H9 (cell line): Measurements from ENCODE around the gene NEXMIF. TPM values are rescaled to one million over a fixed set of nuclear protein-coding genes. Genes with fewer than 3 reads are reported as not detected.

Source experiments
- DNase-seq: peaks from one replicate; pipeline ENCODE4 v3.0.0-alpha.2; 2017
- H2AFZ ChIP-seq: one replicate; pipeline ENCODE4 v1.6.1; 2013; ENCODE audit warnings: mild to moderate bottlenecking, low read length, control low read depth, moderate library complexity
- H2AK5ac ChIP-seq: 2 replicates; pipeline ENCODE4 v1.6.1; 2013; ENCODE audit warnings: low read length, control low read depth, mixed read lengths; ENCODE audit not compliant: insufficient read length
- H2BK120ac ChIP-seq: one replicate; pipeline ENCODE4 v1.6.1; 2013; ENCODE audit warnings: low read depth, mild to moderate bottlenecking, low read length, control low read depth, inconsistent platforms; ENCODE audit not compliant: poor library complexity, severe bottlenecking
- H2BK12ac ChIP-seq: 2 replicates; pipeline ENCODE4 v1.6.1; 2013; ENCODE audit warnings: low read length, control low read depth, mixed read lengths, low read depth; ENCODE audit not compliant: insufficient read length
- H2BK15ac ChIP-seq: 2 replicates; pipeline ENCODE4 v1.6.1; 2013; ENCODE audit warnings: low read depth, low read length, control low read depth
- H2BK20ac ChIP-seq: one replicate; pipeline ENCODE4 v1.6.1; 2013; ENCODE audit warnings: low read depth, mild to moderate bottlenecking, low read length, control low read depth, inconsistent platforms; ENCODE audit not compliant: poor library complexity, severe bottlenecking
- H2BK5ac ChIP-seq: 2 replicates; pipeline ENCODE4 v1.6.1; 2013; ENCODE audit warnings: low read length, control low read depth, mixed read lengths; ENCODE audit not compliant: insufficient read length
- H3K14ac ChIP-seq: 2 replicates; pipeline ENCODE4 v1.6.1; 2013; ENCODE audit warnings: low read length, control low read depth; ENCODE audit not compliant: insufficient read depth
- H3K18ac ChIP-seq: 2 replicates; pipeline ENCODE4 v1.6.1; 2013; ENCODE audit warnings: low read depth, mild to moderate bottlenecking, mixed read lengths, low read length, control low read depth; ENCODE audit not compliant: insufficient read length
- H3K23ac ChIP-seq: 2 replicates; pipeline ENCODE4 v1.6.1; 2013; ENCODE audit warnings: low read length, control low read depth, mixed read lengths, low read depth; ENCODE audit not compliant: insufficient read length
- H3K23me2 ChIP-seq: 2 replicates; pipeline ENCODE4 v1.6.1; 2013; ENCODE audit warnings: low read depth, mild to moderate bottlenecking, mixed read lengths, low read length, control low read depth; ENCODE audit not compliant: insufficient read length, poor library complexity, severe bottlenecking
- H3K27ac ChIP-seq: 2 replicates; pipeline ENCODE4 v1.5.1; 2013; ENCODE audit warnings: low read length, control low read depth, mixed read lengths, low read depth; ENCODE audit not compliant: insufficient read length
- H3K27me3 ChIP-seq: 2 replicates; pipeline ENCODE4 v1.6.1; 2013; ENCODE audit warnings: low read length, control low read depth, inconsistent platforms; ENCODE audit not compliant: insufficient read depth
- H3K4ac ChIP-seq: 2 replicates; pipeline ENCODE4 v1.6.1; 2013; ENCODE audit warnings: low read depth, mild to moderate bottlenecking, control low read depth, inconsistent platforms, low read length, moderate library complexity
- H3K4me1 ChIP-seq: 2 replicates; pipeline ENCODE4 v1.6.1; 2013; ENCODE audit warnings: low read length, control low read depth, inconsistent platforms; ENCODE audit not compliant: insufficient read depth
- H3K4me2 ChIP-seq: 2 replicates; pipeline ENCODE4 v1.6.1; 2013; ENCODE audit warnings: low read length, control low read depth, mixed read lengths; ENCODE audit not compliant: insufficient read length, insufficient read depth
- H3K56ac ChIP-seq: 2 replicates; pipeline ENCODE4 v1.6.1; 2013; ENCODE audit warnings: low read depth, mild to moderate bottlenecking, mixed read lengths, low read length, control low read depth; ENCODE audit not compliant: insufficient read length
- H3K79me1 ChIP-seq: 2 replicates; pipeline ENCODE4 v1.6.1; 2013; ENCODE audit warnings: low read depth, mild to moderate bottlenecking, moderate library complexity, low read length, control low read depth, inconsistent platforms; ENCODE audit not compliant: insufficient read depth, poor library complexity, severe bottlenecking
- H3K79me2 ChIP-seq: 2 replicates; pipeline ENCODE4 v1.6.1; 2013; ENCODE audit warnings: low read length, control low read depth, inconsistent platforms; ENCODE audit not compliant: insufficient read depth
- H3K9ac ChIP-seq: 2 replicates; pipeline ENCODE4 v1.6.1; 2013; ENCODE audit warnings: low read length, control low read depth, mixed read lengths; ENCODE audit not compliant: insufficient read length; ENCODE audit errors: extremely low read depth
- H3K9me3 ChIP-seq: one replicate; pipeline ENCODE4 v1.6.1; 2013; ENCODE audit warnings: low read depth, low read length, inconsistent platforms; ENCODE audit not compliant: control insufficient read depth
- H3T11ph ChIP-seq: one replicate; pipeline ENCODE4 v1.6.1; 2013; ENCODE audit warnings: mild to moderate bottlenecking, low read length, control low read depth, inconsistent platforms
- H4K20me1 ChIP-seq: one replicate; pipeline ENCODE4 v1.6.1; 2013; ENCODE audit not compliant: control insufficient read depth, insufficient read length, insufficient read depth
- H4K5ac ChIP-seq: 2 replicates; pipeline ENCODE4 v1.6.1; 2013; ENCODE audit warnings: low read depth, mild to moderate bottlenecking, mixed read lengths, low read length, control low read depth; ENCODE audit not compliant: insufficient read length
- H4K8ac ChIP-seq: replicated peaks from 2 replicates; pipeline ENCODE4 v1.6.1; 2013; ENCODE audit warnings: low read length, control low read depth, mixed read lengths, low read depth; ENCODE audit not compliant: insufficient read length
- H4K91ac ChIP-seq: 2 replicates; pipeline ENCODE4 v1.6.1; 2013; ENCODE audit warnings: low read depth, mild to moderate bottlenecking, moderate library complexity, mixed read lengths, low read length, control low read depth; ENCODE audit not compliant: insufficient read length
- H3K27ac Mint-ChIP-seq, 3 experiments: 2 replicates in 2 of 3; 3 replicates in 1 of 3; pipeline ENCODE4 v1.8.0; 2020 to 2021; ENCODE audit warnings: mixed read lengths in 3 of 3, mild to moderate bottlenecking in 1 of 3, moderate library complexity in 1 of 3
- H3K27me3 Mint-ChIP-seq: 2 replicates; pipeline ENCODE4 v1.8.0; 2021; ENCODE audit warnings: low read depth, mild to moderate bottlenecking, moderate library complexity, mixed read lengths
- H3K36me3 Mint-ChIP-seq, 3 experiments: 2 replicates in 2 of 3; 3 replicates in 1 of 3; pipeline ENCODE4 v1.8.0; 2020 to 2021; ENCODE audit warnings: low read depth in 3 of 3, mixed read lengths in 3 of 3; ENCODE audit not compliant: insufficient read depth in 1 of 3
- H3K4me1 Mint-ChIP-seq, 2 experiments: 2 replicates each; pipeline ENCODE4 v1.8.0; 2020; ENCODE audit warnings: mixed read lengths in 2 of 2
- H3K4me3 Mint-ChIP-seq, 2 experiments: 2 replicates in 1 of 2; 3 replicates in 1 of 2; pipeline ENCODE4 v1.8.0; 2020 to 2021; ENCODE audit warnings: mild to moderate bottlenecking in 2 of 2, mixed read lengths in 2 of 2, moderate library complexity in 1 of 2
- H3K9me3 Mint-ChIP-seq, 2 experiments: 2 replicates in 1 of 2; 3 replicates in 1 of 2; pipeline ENCODE4 v1.8.0; 2020; ENCODE audit warnings: mild to moderate bottlenecking in 2 of 2, mixed read lengths in 2 of 2, moderate library complexity in 1 of 2
- CTCF ChIP-seq: fragments of 200-600 bp; sonication (generic); conservative IDR thresholded peaks from 3 replicates; pipeline ENCODE4 v1.8.0; 2021; ENCODE audit warnings: antibody characterized with exemption, mild to moderate bottlenecking
- WGBS: extraction: QIAGEN DNeasy Blood & Tissue Kit; methylation state at CpG from one replicate; pipeline ENCODE4 v1.1.7; 2013; ENCODE audit warnings: missing lambda C conversion rate, low lambda C conversion rate, mixed read lengths; ENCODE audit not compliant: insufficient read length; ENCODE audit errors: extremely low coverage; 5-methylcytosine and 5-hydroxymethylcytosine counted together
- total RNA-seq: library from RNA; stranded (reverse); gene quantifications from 2 replicates; pipeline ENCODE4 v1.2.1, GENCODE V29; 2021

The NEXMIF gene
- total RNA-seq, 1 experiment from 2014 or later, result 0.22 TPM

- H4K8ac ChIP-seq, result no peak overlapping the region
- no peaks in the 10 kb centered on the region for H3K79me1 ChIP-seq
- DNase-seq, result no peak
- no peak overlapping the region for H3K14ac ChIP-seq
- H3T11ph ChIP-seq, result no peak overlapping the region
- H3K4ac ChIP-seq, result no peak overlapping the region
- H4K91ac ChIP-seq, result no peak overlapping the region
- H3K4me2 ChIP-seq, result no peak overlapping the region
- no peak overlapping the region for H3K9ac ChIP-seq
- no peaks in the 10 kb centered on the region for H3K23me2 ChIP-seq
- H3K56ac ChIP-seq, result no peak overlapping the region
- TF ChIP-seq CTCF, result no peak
- H4K20me1 ChIP-seq, result no peaks in the 10 kb centered on the region
- H2BK5ac ChIP-seq, result no peak overlapping the region
- H2BK120ac ChIP-seq, result no peak overlapping the region
- H2BK20ac ChIP-seq, result no peak overlapping the region
- Mint-ChIP-seq H3K27me3 (no peaks in the 10 kb centered on the region), H3K4me3 (no peak overlapping the region), H3K27ac (no peak overlapping the region), H3K36me3 (peaks cover 0 to 2% (median 0%) of the 10 kb centered on the region in 3 experiments; a peak in 2 of 7 replicates), H3K9me3 (peaks cover 42 to 43% of the 10 kb centered on the region in 2 experiments), H3K4me1 (peaks cover 4 to 7% of the 10 kb centered on the region in 2 experiments; a peak in 3 of 4 replicates)
- no peaks in the 10 kb centered on the region for H3K27me3 ChIP-seq
- H3K4me1 ChIP-seq, result no peaks in the 10 kb centered on the region
- H3K27ac ChIP-seq, result no peak overlapping the region
- no peaks in the 10 kb centered on the region for H3K79me2 ChIP-seq
- H2AFZ ChIP-seq, result no peak overlapping the region
- H3K23ac ChIP-seq, result no peak overlapping the region
- no peak overlapping the region for H4K5ac ChIP-seq
- no peak overlapping the region for H2BK15ac ChIP-seq
- H2BK12ac ChIP-seq, result no peak overlapping the region
- H2AK5ac ChIP-seq, result no peak overlapping the region
- H3K9me3 ChIP-seq, result peaks cover 30% of the 10 kb centered on the region
- WGBS, result no CpG with 5 or more reads among the region's 3 CpGs
- no peak overlapping the region for H3K18ac ChIP-seq
Measured at GRCh38 chrX:74784629-74785028, 140.6 kb downstream of the NEXMIF start.
